Stomach (tissue), 9 donors: ENCODE measurements around the gene PPP5C. TPM values are rescaled to one million over a fixed set of nuclear protein-coding genes. Genes with fewer than 3 reads are reported as not detected.

Experiments used
- DNase-seq, 2 donors: peaks; one replicate each; pipeline versions ENCODE4 v3.0.0 to v3.0.0-alpha.2; 2013 to 2019
- H3K27ac ChIP-seq, 5 donors: fragments of 200-600 bp in 4 of 5; sonication (generic) in 4 of 5; one replicate each; pipeline ENCODE4 v1.5.1; 2013 to 2019; ENCODE audit warnings: mild to moderate bottlenecking in 1 of 5, moderate library complexity in 1 of 5
- H3K27me3 ChIP-seq, 3 donors: fragments of 200-600 bp; sonication (generic); one replicate each; pipeline ENCODE4 v1.5.1; 2017 to 2019; ENCODE audit warnings: mixed run types in 1 of 3
- H3K36me3 ChIP-seq, 4 donors: fragments of 200-600 bp; sonication (generic); 1 replicate in 3 of 4; 2 replicates in 1 of 4; pipeline ENCODE4 v1.5.1; 2016 to 2019
- H3K4me1 ChIP-seq, 4 donors: fragments of 200-600 bp; sonication (generic); one replicate each; pipeline ENCODE4 v1.5.1; 2016 to 2019
- H3K4me3 ChIP-seq, 4 donors: fragments of 200-600 bp; sonication (generic) in 3 of 4; one replicate each; pipeline ENCODE4 v1.5.1; 2016 to 2019; ENCODE audit warnings: mild to moderate bottlenecking in 1 of 4
- H3K9me3 ChIP-seq, 4 donors: fragments of 200-600 bp; sonication (generic); one replicate each; pipeline ENCODE4 v1.5.1; 2016 to 2019
- CTCF ChIP-seq, 7 experiments: fragments of 450-650 bp in 4 of 7; fragments of 200-600 bp in 3 of 7; sonication (generic) in 3 of 7; IDR thresholded peaks; one replicate each; pipeline ENCODE4 v1.5.1; 2016 to 2019; ENCODE audit warnings: antibody characterized with exemption in 7 of 7, control low read depth in 2 of 7, mild to moderate bottlenecking in 1 of 7
- EP300 ChIP-seq: sonication (generic); formaldehyde crosslinking; IDR thresholded peaks from one replicate; pipeline ENCODE4 v1.6.1; 2017; ENCODE audit warnings: antibody characterized with exemption
- POLR2A ChIP-seq, 4 donors: fragments of 450-650 bp; IDR thresholded peaks; one replicate each; pipeline ENCODE4 v1.6.1; 2016; ENCODE audit warnings: antibody characterized with exemption in 4 of 4, control low read depth in 2 of 4, mild to moderate bottlenecking in 1 of 4, moderate library complexity in 1 of 4
- POLR2AphosphoS5 ChIP-seq, 3 donors: sonication (generic); formaldehyde crosslinking; IDR thresholded peaks; one replicate each; pipeline ENCODE4 v1.6.1; 2016; ENCODE audit warnings: antibody characterized with exemption in 3 of 3
- WGBS, 5 donors: extraction: QIAGEN DNeasy Blood & Tissue Kit in 3 of 5; methylation state at CpG; one replicate each; pipeline versions ENCODE4 v1.1.5 to v1.1.7; 2013 to 2018; 5-methylcytosine and 5-hydroxymethylcytosine counted together
- intact Hi-C: fragments of 100-400 bp; cut with DNase I; formaldehyde crosslinking; loops from one replicate; pipeline ENCODE4 v1.15.1; 2023; ENCODE audit warnings: low total_unique reads
- polyA plus RNA-seq, 3 donors: library from polyadenylated mRNA; stranded (reverse); fragments of 200-250 nt; gene quantifications; one replicate each; pipeline ENCODE4 v1.2.3, GENCODE V29; 2013
- total RNA-seq, 5 donors: library from RNA; depleted of rRNA; stranded (reverse); fragments of >200 nt; gene quantifications; one replicate each; pipeline versions ENCODE4 v1.1.0 to v1.2.3, GENCODE V29; 2014 to 2016
- donor health status: healthy with polysubstance abuse.
- donor health status: Bipolar disorder and iron deficiency.
- donor health status: healthy.

The PPP5C gene
- total and polyA plus RNA-seq, 8 donors, result 29.6 to 124 (median 63.4) TPM

GRCh38 chr19:46324277-46324676 lies 22.6 kb upstream of the PPP5C start:
- DNase-seq, result no peak
- Histone ChIP-seq H3K27ac (no peak overlapping the region), H3K9me3 (peaks cover 0 to 27% (median 13%) of the 10 kb centered on the region in 4 donors), H3K4me3 (no peak overlapping the region), H3K27me3 (no peaks in the 10 kb centered on the region), H3K36me3 (peaks cover 73 to 100% (median 96%) of the 10 kb centered on the region in 4 donors), H3K4me1 (peaks cover 0 to 13% (median 0%) of the 10 kb centered on the region in 4 donors)
- WGBS, 5 donors, result 64 to 72% (median 67%) methylated on average over 3 of the region's 3 CpGs
- TF ChIP-seq POLR2A (IDR thresholded peaks at IDR 0.05) (no peak), EP300 (no peak), POLR2AphosphoS5 (IDR thresholded peaks at IDR 0.05) (no peak), CTCF (IDR thresholded peaks at IDR 0.05) (no peak)
- intact Hi-C loops, result no loop called here

GRCh38 chr19:46326608-46327007 lies 20.3 kb upstream of the PPP5C start:
- no peak for TF ChIP-seq EP300
- TF ChIP-seq CTCF (IDR thresholded peaks at IDR 0.05), result no peak
- no peak for TF ChIP-seq POLR2A (IDR thresholded peaks at IDR 0.05)
- TF ChIP-seq POLR2AphosphoS5 (IDR thresholded peaks at IDR 0.05), result no peak
- H3K27me3 ChIP-seq, result no peaks in the 10 kb centered on the region
- DNase-seq, result no peak
- peaks cover 0 to 13% (median 0%) of the 10 kb centered on the region in 4 donors for H3K4me1 ChIP-seq
- no peak overlapping the region for H3K27ac ChIP-seq
- peaks cover 73 to 100% (median 99%) of the 10 kb centered on the region in 4 donors for H3K36me3 ChIP-seq
- H3K9me3 ChIP-seq, result peaks cover 0 to 27% (median 13%) of the 10 kb centered on the region in 4 donors
- WGBS, 5 donors, result 91 to 97% (median 94%) methylated on average over 4 of the region's 4 CpGs
- intact Hi-C loops, result no loop called here
- H3K4me3 ChIP-seq, result no peak overlapping the region

GRCh38 chr19:46328079-46328478 lies 18.8 kb upstream of the PPP5C start:
- Histone ChIP-seq H3K27me3 (no peaks in the 10 kb centered on the region), H3K27ac (no peak overlapping the region), H3K4me1 (peaks cover 0 to 13% (median 0%) of the 10 kb centered on the region in 4 donors), H3K9me3 (peaks cover 0 to 27% (median 13%) of the 10 kb centered on the region in 4 donors), H3K36me3 (peaks cover 71 to 100% (median 96%) of the 10 kb centered on the region in 4 donors), H3K4me3 (no peak overlapping the region)
- 90 to 98% (median 96%) methylated on average over 2 of the region's 2 CpGs for WGBS, 5 donors
- intact Hi-C loops, result no loop called here
- TF ChIP-seq CTCF (IDR thresholded peaks at IDR 0.05), result no peak
- TF ChIP-seq POLR2A (IDR thresholded peaks at IDR 0.05), result no peak
- no peak for TF ChIP-seq POLR2AphosphoS5 (IDR thresholded peaks at IDR 0.05)
- TF ChIP-seq EP300, result no peak
- DNase-seq, result no peak

GRCh38 chr19:46330319-46330918 lies 16.5 kb upstream of the PPP5C start:
- H3K9me3 ChIP-seq, result peaks cover 0 to 27% (median 13%) of the 10 kb centered on the region in 4 donors
- 91 to 97% (median 94%) methylated on average over 2 of the region's 2 CpGs for WGBS, 5 donors
- no peak for DNase-seq
- intact Hi-C loops, result no loop called here
- TF ChIP-seq EP300 (no peak), POLR2AphosphoS5 (IDR thresholded peaks at IDR 0.05) (no peak), CTCF (IDR thresholded peaks at IDR 0.05) (no peak), POLR2A (IDR thresholded peaks at IDR 0.05) (no peak)
- H3K27ac ChIP-seq, result no peak overlapping the region
- H3K4me1 ChIP-seq, result peaks cover 0 to 13% (median 0%) of the 10 kb centered on the region in 4 donors
- no peaks in the 10 kb centered on the region for H3K27me3 ChIP-seq
- no peak overlapping the region for H3K4me3 ChIP-seq
- peaks cover 61 to 98% (median 86%) of the 10 kb centered on the region in 4 donors for H3K36me3 ChIP-seq
